Urinary bladder (tissue), 4 donors: ENCODE results near the gene NEDD4. TPM values are rescaled to one million over a fixed set of nuclear protein-coding genes. Genes with fewer than 3 reads are reported as not detected.
"Not testable (repeated sequence)": the region's sequence is repeated elsewhere in the genome, so short reads cannot be mapped to it uniquely, and the experiment has no call there.

Experiments used
- DNase-seq: peaks from one replicate; pipeline ENCODE4 v3.0.0-alpha.2; 2015; ENCODE audit errors: extremely low spot score
- H3K27ac ChIP-seq: one replicate; pipeline ENCODE4 v1.5.1; 2013; ENCODE audit warnings: low read depth, mild to moderate bottlenecking, moderate library complexity
- H3K36me3 ChIP-seq: one replicate; pipeline ENCODE4 v1.6.1; 2013; ENCODE audit warnings: mild to moderate bottlenecking, moderate library complexity; ENCODE audit not compliant: insufficient read depth
- H3K4me1 ChIP-seq: one replicate; pipeline ENCODE4 v1.6.1; 2013; ENCODE audit warnings: mild to moderate bottlenecking, moderate library complexity; ENCODE audit not compliant: insufficient read depth
- H3K4me3 ChIP-seq: one replicate; pipeline ENCODE4 v1.5.1; 2013; ENCODE audit warnings: low read depth, low read length
- WGBS: extraction: QIAGEN DNeasy Blood & Tissue Kit; methylation state at CpG from one replicate; pipeline ENCODE4 v1.1.7; 2013; 5-methylcytosine and 5-hydroxymethylcytosine counted together
- polyA plus RNA-seq: library from polyadenylated mRNA; stranded (reverse); fragments of 200-250 nt; gene quantifications from one replicate; pipeline ENCODE4 v1.2.3, GENCODE V29; 2013
- total RNA-seq: library from RNA; depleted of rRNA; stranded (reverse); fragments of >200 nt; gene quantifications from one replicate; pipeline ENCODE4 v1.2.3, GENCODE V29; 2014
- donor health status: healthy with polysubstance abuse.
- donor health status: healthy.

Gene NEDD4
- total and polyA plus RNA-seq, 2 donors, result 12.4 to 51.2 TPM

DNA sequence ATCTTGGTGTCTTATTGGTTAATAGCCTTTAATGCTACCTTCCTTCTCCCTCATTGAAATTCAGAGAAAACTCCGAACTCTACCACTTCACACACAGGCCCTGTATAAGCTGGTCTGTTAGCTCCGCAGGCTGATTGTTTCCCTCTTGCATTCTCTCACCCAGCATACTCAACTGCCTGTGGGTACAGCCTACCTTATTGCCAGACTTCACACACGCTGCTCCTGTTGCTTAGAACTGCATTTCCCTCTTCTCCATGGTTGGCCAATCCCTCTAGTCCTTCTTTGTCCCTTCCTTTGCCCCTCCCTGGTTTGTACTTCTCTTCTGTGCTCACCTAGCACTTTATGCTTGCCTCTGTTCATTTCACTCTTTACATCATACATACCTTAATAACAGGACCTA is 157.5 kb downstream of the NEDD4 start:
- Histone ChIP-seq H3K4me3 (no peak overlapping the region), H3K36me3 (no peaks in the 10 kb centered on the region), H3K4me1 (no peaks in the 10 kb centered on the region), H3K27ac (no peak overlapping the region)
- DNase-seq, result no peak
- 97% methylated on average over 3 of the region's 3 CpGs for WGBS

DNA sequence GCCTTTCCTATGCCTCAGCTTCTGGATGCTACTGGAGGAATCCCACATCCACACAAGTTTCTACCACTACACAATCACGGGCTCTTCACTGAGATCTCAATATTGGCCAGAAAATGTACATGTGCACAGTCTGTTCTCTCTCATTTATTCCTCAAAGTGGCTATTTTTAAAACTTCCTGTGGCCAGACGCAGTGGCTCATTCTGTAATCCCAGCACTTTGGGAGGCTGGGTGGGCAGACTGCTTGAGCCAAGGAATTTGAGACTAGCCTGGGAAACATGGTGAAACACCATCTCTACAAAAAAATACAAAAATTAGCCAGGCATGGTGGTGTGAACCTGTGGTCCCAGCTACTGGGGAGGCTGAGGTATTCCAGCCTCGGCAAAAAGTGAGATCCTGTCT is 159.1 kb downstream of the NEDD4 start:
- peaks cover 2% of the 10 kb centered on the region for H3K36me3 ChIP-seq
- DNase-seq, result no peak
- 64% methylated on average over 3 of the region's 3 CpGs for WGBS
- no peaks in the 10 kb centered on the region for H3K4me1 ChIP-seq
- no peak overlapping the region for H3K27ac ChIP-seq
- no peak overlapping the region for H3K4me3 ChIP-seq

DNA sequence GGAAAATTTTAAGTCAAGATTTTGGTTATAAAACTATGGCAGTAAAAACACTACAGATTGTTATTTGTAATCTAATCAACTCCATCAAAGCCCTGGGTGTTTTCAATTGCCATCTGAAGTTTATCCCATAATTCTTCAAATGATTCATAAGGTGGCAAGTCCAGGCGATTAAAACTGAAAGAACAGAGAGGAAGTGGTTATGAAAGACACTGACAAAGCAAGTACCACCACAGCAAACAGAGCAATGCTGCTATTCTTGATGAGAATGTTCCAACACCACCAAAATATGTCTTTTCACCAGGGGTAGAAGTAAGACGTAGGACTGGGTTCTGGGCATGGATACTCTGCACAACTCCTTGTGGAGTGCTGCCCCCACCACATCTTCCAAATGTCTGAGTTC is 163.6 kb downstream of the NEDD4 start:
- H3K4me1 ChIP-seq, result no peaks in the 10 kb centered on the region
- DNase-seq, result no peak
- no peak overlapping the region for H3K4me3 ChIP-seq
- no peak overlapping the region for H3K27ac ChIP-seq
- 79% methylated on average over 2 of the region's 2 CpGs for WGBS
- H3K36me3 ChIP-seq, result peaks cover 2% of the 10 kb centered on the region

DNA sequence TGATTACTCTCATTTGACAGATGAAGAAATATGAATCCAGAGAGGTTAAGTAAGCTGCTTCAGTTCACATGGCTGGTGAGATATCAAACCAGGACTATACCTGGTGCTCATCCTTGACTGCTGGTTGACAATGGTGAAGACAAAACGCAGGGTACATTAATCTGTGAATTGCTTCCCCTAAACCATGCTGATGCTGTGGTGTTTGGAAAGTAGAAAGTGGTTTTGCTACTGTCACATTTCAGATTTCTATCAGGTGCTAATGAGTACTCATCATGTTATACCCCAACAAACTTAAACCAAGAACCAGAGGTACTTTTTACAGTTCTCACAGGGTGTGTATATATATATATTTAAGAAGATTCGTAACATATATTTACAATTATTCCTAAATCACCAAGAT is 165.5 kb downstream of the NEDD4 start:
- Histone ChIP-seq H3K4me3 (no peak overlapping the region), H3K36me3 (peaks cover 2% of the 10 kb centered on the region), H3K27ac (no peak overlapping the region), H3K4me1 (no peaks in the 10 kb centered on the region)
- 92% methylated on average over 2 of the region's 2 CpGs for WGBS
- DNase-seq, result no peak

DNA sequence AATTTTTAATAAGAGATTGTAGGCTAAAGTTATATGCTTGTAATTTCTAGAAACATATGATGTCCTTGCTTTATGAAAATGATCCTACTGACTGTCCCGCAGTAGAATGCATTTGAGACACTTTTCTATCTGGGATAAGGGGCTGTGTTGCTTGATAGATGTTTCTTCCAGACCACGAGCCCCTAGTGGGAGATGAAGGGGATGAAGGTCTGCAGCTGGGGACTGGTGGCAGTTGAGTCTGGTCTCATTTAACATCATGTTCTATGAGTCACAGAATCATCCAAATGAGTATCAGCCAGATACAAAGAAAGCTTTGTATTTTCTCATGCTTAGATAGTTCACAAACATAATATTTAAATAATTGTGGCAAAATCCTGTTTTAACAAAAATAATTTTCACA is 166.2 kb downstream of the NEDD4 start:
- Histone ChIP-seq H3K36me3 (peaks cover 2% of the 10 kb centered on the region), H3K27ac (no peak overlapping the region), H3K4me1 (no peaks in the 10 kb centered on the region), H3K4me3 (no peak overlapping the region)
- DNase-seq, result no peak
- WGBS, result 86% methylated on average over 2 of the region's 2 CpGs

DNA sequence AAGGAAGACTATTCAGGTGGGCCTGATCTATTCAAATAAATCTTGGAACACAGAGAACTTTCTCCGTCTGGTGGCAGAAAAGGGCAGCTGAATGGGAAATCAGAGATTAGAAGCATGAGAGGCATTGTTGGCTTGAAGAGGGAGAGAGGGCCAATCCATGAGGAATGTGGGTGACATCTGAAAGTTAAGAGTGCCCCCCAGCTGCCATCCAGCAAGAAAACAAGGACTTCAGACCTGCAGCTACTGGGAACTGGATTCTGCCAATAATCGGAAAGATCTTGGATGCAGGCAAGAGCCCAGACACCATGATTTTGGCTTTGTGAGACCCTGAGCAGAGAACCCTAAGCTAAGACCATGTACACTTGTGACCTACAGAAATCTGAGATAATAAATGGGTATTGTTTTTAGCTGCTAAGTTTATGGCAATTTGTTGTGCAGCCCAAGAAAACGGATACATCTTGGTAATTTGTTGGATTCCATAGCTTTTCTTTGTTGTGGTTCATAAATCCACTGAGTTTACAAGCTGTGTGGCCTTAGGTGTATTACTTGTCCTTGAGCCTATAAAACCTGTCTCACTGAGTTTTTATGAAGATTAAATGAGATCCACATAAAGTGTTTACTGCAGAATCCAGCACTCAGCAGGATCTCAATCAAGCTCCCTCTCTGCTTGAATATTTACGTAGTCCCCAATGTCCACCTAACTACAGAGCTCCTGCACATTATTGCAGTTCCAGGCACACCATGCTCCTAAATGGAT is 168.4 kb downstream of the NEDD4 start:
- peaks cover 2% of the 10 kb centered on the region for H3K36me3 ChIP-seq
- DNase-seq, result no peak
- H3K4me3 ChIP-seq, result no peak overlapping the region
- 76% methylated on average over 4 of the region's 4 CpGs for WGBS
- H3K4me1 ChIP-seq, result no peaks in the 10 kb centered on the region
- no peak overlapping the region for H3K27ac ChIP-seq

DNA sequence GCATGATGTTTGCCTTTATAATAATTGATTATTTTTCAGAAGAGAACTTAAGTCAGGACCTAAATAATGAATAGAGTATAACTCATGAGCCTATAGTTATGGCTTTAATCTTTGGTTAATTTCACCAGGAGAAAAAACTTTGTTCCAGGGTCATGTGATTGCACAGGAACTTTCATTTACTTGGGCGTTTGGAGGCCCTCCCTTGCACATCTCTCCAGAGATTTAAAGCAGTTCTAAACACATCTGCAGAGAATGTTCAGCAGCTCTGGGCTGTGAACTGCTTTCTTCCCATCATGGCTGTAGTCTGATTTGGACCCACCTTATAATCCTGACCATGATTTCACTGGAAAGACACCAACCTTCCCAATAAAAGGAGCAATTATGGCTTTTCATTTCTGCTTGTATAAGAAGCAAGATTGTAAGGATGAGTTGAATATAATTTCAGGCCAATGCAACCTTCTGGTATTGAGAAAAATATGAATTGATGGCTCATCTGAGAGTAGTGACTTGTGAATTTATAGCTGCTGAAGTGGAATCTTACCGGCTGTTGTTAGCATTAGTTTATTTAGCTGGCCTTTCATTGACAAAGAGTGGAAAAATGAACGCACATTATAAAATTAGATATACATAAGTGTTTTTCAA is 169.6 kb downstream of the NEDD4 start:
- WGBS, result 36% methylated on average over 3 of the region's 3 CpGs
- Histone ChIP-seq H3K36me3 (no peaks in the 10 kb centered on the region), H3K27ac (no peak overlapping the region), H3K4me3 (no peak overlapping the region), H3K4me1 (no peaks in the 10 kb centered on the region)
- no peak for DNase-seq

DNA sequence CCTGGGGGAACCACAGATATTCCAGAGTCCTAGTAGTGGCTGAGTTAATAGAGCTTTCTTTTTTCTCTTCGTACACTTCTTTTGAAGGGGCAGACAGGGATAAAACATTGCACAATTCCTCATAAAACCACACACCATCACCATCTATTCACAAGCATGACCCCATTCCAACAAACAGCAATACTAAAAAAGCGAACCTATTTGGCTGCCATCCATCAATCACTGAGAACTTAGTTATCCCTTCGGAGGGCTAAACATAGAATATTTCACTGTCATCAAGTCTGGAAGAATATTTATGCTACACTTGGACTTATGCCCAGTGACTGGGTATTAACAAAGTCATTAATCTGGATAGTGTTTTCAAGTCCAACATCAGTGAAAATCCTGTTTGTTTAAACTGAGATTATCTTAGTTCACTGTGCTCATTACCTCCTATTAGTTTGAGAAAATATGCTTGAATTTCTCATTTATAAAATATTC is 170.2 kb downstream of the NEDD4 start:
- Histone ChIP-seq H3K36me3 (no peaks in the 10 kb centered on the region), H3K27ac (no peak overlapping the region)
- WGBS, result 13% methylated on average over 3 of the region's 3 CpGs

DNA sequence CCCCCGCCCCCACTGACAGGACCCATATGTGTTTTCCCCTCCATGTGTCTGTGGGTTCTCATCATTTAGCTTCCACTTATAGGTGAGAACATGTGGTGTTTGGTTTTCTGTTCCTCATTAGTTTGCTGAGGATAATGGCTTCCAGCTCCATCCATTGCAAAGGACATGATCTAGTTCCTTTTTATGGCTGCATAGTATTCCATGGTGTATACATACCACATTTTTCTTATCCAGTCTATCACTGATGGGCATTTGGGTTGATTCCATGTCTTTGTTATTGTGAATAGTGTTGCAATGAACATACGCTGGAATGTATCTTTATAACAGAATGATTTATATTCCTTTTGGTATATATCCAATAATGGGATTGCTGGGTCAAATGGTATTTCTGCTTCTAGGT is 171.7 kb downstream of the NEDD4 start:
- 84% methylated on average over 2 of the region's 2 CpGs for WGBS
- not testable (repeated sequence) for H3K4me1 ChIP-seq

More for the DNA sequence above, 170.2 kb downstream of the NEDD4 start:
- H3K4me3 ChIP-seq, result no peak overlapping the region
- no peak for DNase-seq
- H3K4me1 ChIP-seq, result no peaks in the 10 kb centered on the region

DNA sequence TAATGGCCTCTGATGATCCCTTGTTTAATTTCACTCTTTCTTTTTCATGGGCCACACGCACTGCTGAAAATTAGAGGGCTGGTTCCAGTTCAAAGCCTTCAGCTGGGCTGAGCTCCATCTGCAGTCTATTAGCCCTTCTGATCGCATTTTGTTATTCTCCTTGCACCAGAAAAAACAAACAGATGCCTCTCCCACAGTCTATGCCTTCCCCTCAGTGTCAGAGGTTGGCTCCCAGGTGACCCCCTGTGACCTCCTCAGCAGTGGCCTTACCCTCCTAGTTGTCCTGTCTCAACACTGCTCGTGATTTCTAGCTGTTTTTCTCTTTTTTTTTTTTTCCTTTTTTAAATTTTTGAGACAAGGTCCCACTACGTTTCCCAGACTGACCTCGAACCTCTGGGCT is 173.4 kb downstream of the NEDD4 start:
- no peaks in the 10 kb centered on the region for H3K4me1 ChIP-seq
- no peak overlapping the region for H3K4me3 ChIP-seq
- H3K36me3 ChIP-seq, result no peaks in the 10 kb centered on the region
- H3K27ac ChIP-seq, result no peak overlapping the region
- DNase-seq, result no peak
- 78% methylated on average over 5 of the region's 5 CpGs for WGBS

More for the DNA sequence above, 171.7 kb downstream of the NEDD4 start:
- H3K36me3 ChIP-seq, DNase-seq, H3K27ac ChIP-seq, H3K4me3 ChIP-seq: not testable (repeated sequence)

DNA sequence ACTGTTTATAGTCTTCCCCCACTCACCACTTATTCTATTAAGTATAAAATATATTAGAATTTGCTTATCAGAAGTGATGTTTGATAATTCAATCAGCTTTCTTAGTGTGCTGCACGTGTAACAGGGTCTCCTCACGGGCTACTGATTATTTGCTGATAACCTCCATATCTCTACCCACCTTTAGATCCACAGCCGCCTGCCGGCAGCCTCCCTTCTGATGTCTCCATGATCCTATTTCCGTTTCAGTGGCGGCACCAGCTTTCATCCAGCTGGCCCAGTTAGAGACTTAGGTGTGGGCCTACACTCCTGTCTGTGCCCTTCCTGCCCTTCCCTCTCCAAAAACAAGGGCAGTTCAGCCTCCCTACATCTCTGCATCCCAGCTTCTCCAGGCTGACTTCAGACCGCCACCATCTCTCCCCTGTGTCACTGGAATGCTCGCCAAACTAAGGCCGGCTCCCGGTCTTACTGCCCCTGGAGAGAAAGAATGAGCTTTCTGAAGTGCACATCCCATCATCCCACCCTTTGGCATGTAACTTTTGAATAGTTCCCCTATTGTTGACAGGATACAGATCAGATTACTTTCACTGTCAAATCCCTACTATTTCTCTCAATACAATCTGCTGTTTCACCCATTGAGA is 173.9 kb downstream of the NEDD4 start:
- WGBS, result 79% methylated on average over 10 of the region's 10 CpGs
- DNase-seq, result no peak
- H3K4me1 ChIP-seq, result no peaks in the 10 kb centered on the region
- no peak overlapping the region for H3K27ac ChIP-seq
- no peak overlapping the region for H3K4me3 ChIP-seq
- no peaks in the 10 kb centered on the region for H3K36me3 ChIP-seq

DNA sequence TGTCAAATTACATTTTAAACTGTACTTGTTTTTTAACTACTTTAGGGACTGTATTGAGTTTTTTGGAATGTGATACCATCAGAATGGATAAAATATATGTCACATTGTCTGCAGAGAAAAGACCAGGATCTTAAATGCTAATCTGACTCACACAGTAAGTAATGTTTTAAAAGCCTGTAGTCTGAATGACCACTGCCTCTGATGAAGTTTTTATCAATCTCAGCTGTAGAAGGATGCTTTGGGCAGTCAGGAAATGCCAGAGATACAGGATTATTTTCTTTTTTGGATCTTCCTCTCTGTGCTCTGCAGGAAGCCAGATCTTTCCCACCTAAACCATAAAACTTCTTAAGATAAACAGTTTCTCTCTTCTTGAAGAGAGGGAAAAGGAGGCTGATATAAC is 177.4 kb downstream of the NEDD4 start:
- H3K4me3 ChIP-seq, result no peak overlapping the region
- no peak for DNase-seq
- H3K27ac ChIP-seq, result no peak overlapping the region
- H3K36me3 ChIP-seq, result no peaks in the 10 kb centered on the region
- no peaks in the 10 kb centered on the region for H3K4me1 ChIP-seq

DNA sequence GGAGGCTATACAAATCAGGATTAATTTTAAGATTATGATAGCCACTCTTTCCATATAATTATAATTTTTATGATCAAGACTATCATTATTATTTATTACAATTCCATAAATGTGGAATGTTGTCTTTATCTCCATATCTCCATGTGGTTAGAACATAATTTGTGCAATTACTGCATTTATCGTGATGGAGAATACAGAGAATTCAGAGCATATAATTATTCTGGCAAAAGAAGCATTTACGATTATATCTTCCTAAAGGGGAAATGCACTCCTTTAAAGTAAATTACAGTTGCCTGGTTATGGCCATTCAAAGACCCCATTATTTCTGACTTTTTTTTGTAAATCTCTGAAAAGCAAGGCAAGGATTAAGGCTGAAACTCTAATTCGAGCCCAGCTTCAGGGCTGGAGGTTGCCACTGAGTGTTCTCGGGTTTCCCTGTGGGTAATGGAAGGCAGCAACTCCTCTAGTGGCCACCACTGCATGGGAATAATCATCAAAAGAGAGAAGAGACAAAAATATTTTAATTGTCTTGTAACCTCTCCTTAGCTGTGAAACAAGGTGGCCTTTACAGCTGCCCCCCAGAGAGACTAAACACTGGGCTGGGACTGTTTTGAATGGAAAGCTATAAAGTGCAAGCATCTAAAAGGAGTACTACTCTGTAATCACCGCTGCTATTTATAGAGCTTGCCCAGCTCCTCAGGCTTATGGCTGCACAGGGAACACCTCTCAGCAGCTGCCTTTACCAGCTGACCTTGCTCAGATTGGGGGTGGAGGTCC is 190.6 kb downstream of the NEDD4 start:
- DNase-seq, result no peak
- WGBS, result 59% methylated on average over 5 of the region's 5 CpGs
- no peaks in the 10 kb centered on the region for H3K4me1 ChIP-seq
- no peaks in the 10 kb centered on the region for H3K36me3 ChIP-seq
- no peak overlapping the region for H3K27ac ChIP-seq
- H3K4me3 ChIP-seq, result no peak overlapping the region
